Adrenal gland (tissue), 12 donors: Measurements from ENCODE around the gene RNF141. TPM values are rescaled to one million over a fixed set of nuclear protein-coding genes. Genes with fewer than 3 reads are reported as not detected.

Source experiments
- DNase-seq, 7 donors: peaks; one replicate each; pipeline ENCODE4 v3.0.0-alpha.2; 2019 to 2020
- H3K27ac ChIP-seq, 5 donors: fragments of 200-600 bp; sonication (generic) in 4 of 5; 1 replicate in 3 of 5; 2 replicates in 2 of 5; pipeline versions ENCODE4 v1.5.1 to v1.8.0; 2016 to 2020; ENCODE audit warnings: mild to moderate bottlenecking in 1 of 5
- H3K27me3 ChIP-seq: fragments of 200-600 bp; 2 replicates; pipeline ENCODE4 v1.8.0; 2021
- H3K36me3 ChIP-seq, 2 donors: fragments of 200-600 bp; replicated peaks in 1 of 2; 1 replicate in 1 of 2; 2 replicates in 1 of 2; pipeline versions ENCODE4 v1.5.1 to v1.8.0; 2018 to 2022
- H3K4me1 ChIP-seq, 2 donors: fragments of 200-600 bp; replicated peaks in 1 of 2; 1 replicate in 1 of 2; 2 replicates in 1 of 2; pipeline versions ENCODE4 v1.5.1 to v1.8.0; 2018 to 2021
- H3K4me3 ChIP-seq, 4 donors: fragments of 200-600 bp; sonication (generic) in 3 of 4; one replicate each; pipeline ENCODE4 v1.5.1; 2016 to 2018
- H3K9me3 ChIP-seq, 3 donors: fragments of 200-600 bp; sonication (generic) in 1 of 3; replicated peaks in 1 of 3; 1 replicate in 2 of 3; 2 replicates in 1 of 3; pipeline versions ENCODE4 v1.5.1 to v1.8.0; 2016 to 2021
- POLR2A ChIP-seq, 2 donors: fragments of 450-650 bp; IDR thresholded peaks; one replicate each; pipeline ENCODE4 v1.6.1; 2017; ENCODE audit warnings: antibody characterized with exemption in 2 of 2, mild to moderate bottlenecking in 2 of 2, moderate library complexity in 1 of 2
- WGBS, 4 donors: extraction: QIAGEN DNeasy Blood & Tissue Kit in 2 of 4; methylation state at CpG; one replicate each; pipeline versions ENCODE4 v1.1.5 to v1.1.7; 2013 to 2017; 5-methylcytosine and 5-hydroxymethylcytosine counted together
- intact Hi-C, 2 donors: fragments of 100-400 bp; cut with DNase I; formaldehyde crosslinking; loops; one replicate each; pipeline versions ENCODE4 v1.14.1 to v1.15.0; 2022 to 2023
- polyA plus RNA-seq, 3 donors: library from polyadenylated mRNA; stranded (reverse); fragments of 200-250 nt in 2 of 3; fragments of 350-450 nt in 1 of 3; fragmentation: Illumina TruSeq in 1 of 3; extraction: RNeasy Lipid Tissue Mini Kit (QIAGEN cat#74804) in 1 of 3; gene quantifications; one replicate each; pipeline ENCODE4 v1.2.3, GENCODE V29; 2013 to 2014
- total RNA-seq, 9 donors: library from RNA; depleted of rRNA in 4 of 9; stranded (reverse); fragments of >200 nt in 4 of 9; fragments of 120-200 nt in 1 of 9; fragmentation: NEBNext Ultra II Directional in 1 of 9; extraction: Animal tissue kit (Norgen Biotek cat#: 25700) in 1 of 9; gene quantifications; one replicate each; pipeline versions ENCODE4 v1.1.0 to v1.2.4, GENCODE V29; 2013 to 2023
- TF ChIP-seq, protein P1 (sequence below), 6 experiments: fragments of 450-650 bp in 4 of 6; fragments of 200-600 bp in 2 of 6; sonication (generic) in 1 of 6; IDR thresholded peaks; 1 replicate in 5 of 6; 2 replicates in 1 of 6; pipeline versions ENCODE4 v1.5.1 to v1.8.0; 2016 to 2021; ENCODE audit warnings: antibody characterized with exemption in 6 of 6, mild to moderate bottlenecking in 2 of 6, moderate library complexity in 1 of 6
- donor health status: healthy with polysubstance abuse.
- donor health status: Bipolar disorder and iron deficiency.
- donor health status: DM: yes; HTN: yes; CAD: no.
- donor health status: DM: no; HTN: no; CAD: no.
- donor health status: DM: no; HTN: no; CAD: no.
- donor health status: DM: yes; HTN: yes; CAD: no.

Gene RNF141
- total and polyA plus RNA-seq, 12 donors: 10.3 to 109 (median 56.1) TPM

GRCh38 chr11:10567446-10567845 lies 26.5 kb upstream of the RNF141 start:
- intact Hi-C loops: loop anchor here in 1 of 2 donors (10.0 kb wide), 1 partner anchor 167 kb away; no protein-coding TSS in a partner anchor
- peaks cover 18 to 30% of the 10 kb centered on the region in 2 donors for H3K4me1 ChIP-seq
- 62 to 77% (median 74%) methylated on average over 2 of the region's 2 CpGs for WGBS, 4 donors
- H3K4me3 ChIP-seq: peak overlapping the region in 2 of 4 donors; percentile 13 to 27
- peaks cover 0 to 8% of the 10 kb centered on the region in 2 donors for H3K36me3 ChIP-seq
- no peaks in the 10 kb centered on the region for H3K9me3 ChIP-seq
- TF ChIP-seq, protein P1, sequence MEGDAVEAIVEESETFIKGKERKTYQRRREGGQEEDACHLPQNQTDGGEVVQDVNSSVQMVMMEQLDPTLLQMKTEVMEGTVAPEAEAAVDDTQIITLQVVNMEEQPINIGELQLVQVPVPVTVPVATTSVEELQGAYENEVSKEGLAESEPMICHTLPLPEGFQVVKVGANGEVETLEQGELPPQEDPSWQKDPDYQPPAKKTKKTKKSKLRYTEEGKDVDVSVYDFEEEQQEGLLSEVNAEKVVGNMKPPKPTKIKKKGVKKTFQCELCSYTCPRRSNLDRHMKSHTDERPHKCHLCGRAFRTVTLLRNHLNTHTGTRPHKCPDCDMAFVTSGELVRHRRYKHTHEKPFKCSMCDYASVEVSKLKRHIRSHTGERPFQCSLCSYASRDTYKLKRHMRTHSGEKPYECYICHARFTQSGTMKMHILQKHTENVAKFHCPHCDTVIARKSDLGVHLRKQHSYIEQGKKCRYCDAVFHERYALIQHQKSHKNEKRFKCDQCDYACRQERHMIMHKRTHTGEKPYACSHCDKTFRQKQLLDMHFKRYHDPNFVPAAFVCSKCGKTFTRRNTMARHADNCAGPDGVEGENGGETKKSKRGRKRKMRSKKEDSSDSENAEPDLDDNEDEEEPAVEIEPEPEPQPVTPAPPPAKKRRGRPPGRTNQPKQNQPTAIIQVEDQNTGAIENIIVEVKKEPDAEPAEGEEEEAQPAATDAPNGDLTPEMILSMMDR (IDR thresholded peaks at IDR 0.05): no peak
- TF ChIP-seq POLR2A (IDR thresholded peaks at IDR 0.05): no peak
- H3K27ac ChIP-seq: peak overlapping the region; percentile 34 to 90 (median 79)
- no peak for DNase-seq
- no peaks in the 10 kb centered on the region for H3K27me3 ChIP-seq

- H3K27ac ChIP-seq: peak overlapping the region; percentile 4 to 90 (median 79)
- 56 to 65% (median 60%) methylated on average over 6 of the region's 6 CpGs for WGBS, 4 donors
- H3K9me3 ChIP-seq: no peaks in the 10 kb centered on the region
- H3K36me3 ChIP-seq: peaks cover 0 to 8% of the 10 kb centered on the region in 2 donors
- H3K4me1 ChIP-seq: peaks cover 18 to 30% of the 10 kb centered on the region in 2 donors
- peak overlapping the region in 1 of 4 donors; percentile 27 for H3K4me3 ChIP-seq
- intact Hi-C loops: loop anchor here in 1 of 2 donors (10.0 kb wide), 1 partner anchor 168 kb away; no protein-coding TSS in a partner anchor
- H3K27me3 ChIP-seq: no peaks in the 10 kb centered on the region
- TF ChIP-seq, protein P1 (IDR thresholded peaks at IDR 0.05): no peak
- peak in 1 of 7 donors; percentile 27 for DNase-seq
Measured at GRCh38 chr11:10566257-10566957, 25.4 kb upstream of the RNF141 start.

- Histone ChIP-seq H3K27me3 (no peaks in the 10 kb centered on the region), H3K36me3 (peaks cover 0 to 9% of the 10 kb centered on the region in 2 donors), H3K4me1 (peaks cover 18 to 30% of the 10 kb centered on the region in 2 donors), H3K9me3 (no peaks in the 10 kb centered on the region), H3K27ac (peak overlapping the region in 4 of 5 donors; percentile 35 to 90 (median 66)), H3K4me3 (no peak overlapping the region)
- intact Hi-C loops: loop anchor here in 1 of 2 donors (10.0 kb wide), 1 partner anchor 169 kb away; no protein-coding TSS in a partner anchor
- TF ChIP-seq POLR2A (IDR thresholded peaks at IDR 0.05): no peak
- WGBS, 4 donors: 89 to 91% (median 91%) methylated on average over 4 of the region's 4 CpGs
- no peak for DNase-seq
Measured at GRCh38 chr11:10565493-10565892, 24.5 kb upstream of the RNF141 start.

- intact Hi-C loops: loop anchor here in 1 of 2 donors (10.0 kb wide), 1 partner anchor 170 kb away; no protein-coding TSS in a partner anchor
- Histone ChIP-seq H3K4me1 (peaks cover 18 to 28% of the 10 kb centered on the region in 2 donors), H3K36me3 (peaks cover 0 to 16% of the 10 kb centered on the region in 2 donors), H3K27me3 (no peaks in the 10 kb centered on the region), H3K9me3 (no peaks in the 10 kb centered on the region), H3K27ac (peak overlapping the region in 4 of 5 donors; percentile 35 to 90 (median 66)), H3K4me3 (no peak overlapping the region)
- TF ChIP-seq, protein P1 (IDR thresholded peaks at IDR 0.05): peak; percentile 43 to 76 (median 68)
- no peak for TF ChIP-seq POLR2A (IDR thresholded peaks at IDR 0.05)
- peak in 6 of 7 donors; percentile 52 to 75 (median 63) for DNase-seq
- WGBS, 4 donors: 26 to 30% (median 28%) methylated on average over 1 of the region's 1 CpG
Measured at GRCh38 chr11:10564696-10565318, 23.8 kb upstream of the RNF141 start.
